ENCODE results near the gene BAX. TPM values are rescaled to one million over a fixed set of nuclear protein-coding genes. Genes with fewer than 3 reads are reported as not detected.

The BAX gene
- total and polyA plus RNA-seq, 9 of the 15 experiments (the other 6 are each of a cell fraction or from before 2014, with no cell fraction given): 3.2 to 95.4 (median 44.5) TPM

GRCh38 chr19:48963371-48964204 lies 8.9 kb downstream of the BAX start (continued):
- TF ChIP-seq TCFL5 (CRISPR knock-in tag; conservative IDR thresholded peaks at IDR 0.05): no peak
- no peak for TF ChIP-seq ZBTB40 (IDR thresholded peaks at IDR 0.05)
- no peak for TF ChIP-seq ZBTB40 (CRISPR knock-in tag; IDR thresholded peaks at IDR 0.05)
- TF ChIP-seq ZBTB7A (IDR thresholded peaks at IDR 0.05; ENCODE audit: borderline replicate concordance, control insufficient read depth, low read depth, low read length): peak; percentile 98
- no peak for TF ChIP-seq ILK (tag; IDR thresholded peaks at IDR 0.05; ENCODE audit: borderline replicate concordance, low read depth)
- TF ChIP-seq ZNF41 (CRISPR knock-in tag; conservative IDR thresholded peaks at IDR 0.05): peak; percentile 60
- TF ChIP-seq TCF3 (CRISPR knock-in tag; IDR thresholded peaks at IDR 0.05): peak; percentile 33; the same call in 1 of the 2 replicates
- TF ChIP-seq C11orf30 (IDR thresholded peaks at IDR 0.05; ENCODE audit: low read depth): peak; percentile 99
- TF ChIP-seq SRF (CRISPR knock-in tag; IDR thresholded peaks at IDR 0.05): no peak
- peak; percentile 5; the same call in 1 of the 2 replicates for TF ChIP-seq HIVEP1 (CRISPR knock-in tag; IDR thresholded peaks at IDR 0.05)
- no peak for TF ChIP-seq NR0B1 (IDR thresholded peaks at IDR 0.05; ENCODE audit: partially characterized antibody)
- TF ChIP-seq BCLAF1 (IDR thresholded peaks at IDR 0.05; ENCODE audit: borderline replicate concordance in 1 of 2, control insufficient read depth in 1 of 2, low read depth in 2 of 2, low read length in 1 of 2): no peak
